NCI-H526 (cell line): Measurements from ENCODE around the gene SULT1E1.

Experiments
- DNase-seq, 2 experiments: peaks; one replicate each; lab custom pipeline; 2025; lab: John Stamatoyannopoulos, UW

Gene SULT1E1

GRCh38 chr4:69860052-69860451 is at the start of gene SULT1E1:
Gene SULT1E1, minus strand, starts transcription at chr4:69860145. Its CDS starts 2,501 bp downstream, at chr4:69857644.
- DNase-seq, result no peak

GRCh38 chr4:69909195-69909594 is 49.2 kb upstream of the SULT1E1 start:
- DNase-seq, result no peak

GRCh38 chr4:69907151-69907550 is 47.2 kb upstream of the SULT1E1 start:
- no peak for DNase-seq

GRCh38 chr4:69896530-69897116 is 36.7 kb upstream of the SULT1E1 start:
- no peak for DNase-seq

GRCh38 chr4:69894721-69895120 is 34.8 kb upstream of the SULT1E1 start:
- no peak for DNase-seq

GRCh38 chr4:69894186-69894585 is 34.2 kb upstream of the SULT1E1 start:
- no peak for DNase-seq

GRCh38 chr4:69888336-69888735 is 28.4 kb upstream of the SULT1E1 start:
- DNase-seq, result no peak

GRCh38 chr4:69882150-69882549 is 22.2 kb upstream of the SULT1E1 start:
- no peak for DNase-seq

- DNase-seq, result peak in 1 of 2 experiments; percentile 30
Measured at GRCh38 chr4:69881173-69881773, 21.3 kb upstream of the SULT1E1 start.

GRCh38 chr4:69878250-69878649 is 18.3 kb upstream of the SULT1E1 start:
- no peak for DNase-seq

- no peak for DNase-seq
Measured at GRCh38 chr4:69877453-69877852, 17.5 kb upstream of the SULT1E1 start.

GRCh38 chr4:69876071-69876470 is 16.1 kb upstream of the SULT1E1 start:
- no peak for DNase-seq

- no peak for DNase-seq
Measured at GRCh38 chr4:69875576-69875975, 15.6 kb upstream of the SULT1E1 start.

GRCh38 chr4:69874507-69874906 is 14.6 kb upstream of the SULT1E1 start:
- DNase-seq, result no peak

GRCh38 chr4:69861756-69862155 is 1.8 kb upstream of the SULT1E1 start:
- no peak for DNase-seq

GRCh38 chr4:69860521-69861298 is 765 bp upstream of the SULT1E1 start:
- DNase-seq, result no peak

GRCh38 chr4:69859140-69859685 is 732 bp downstream of the SULT1E1 start:
- DNase-seq, result no peak

GRCh38 chr4:69858690-69859089 is 1.3 kb downstream of the SULT1E1 start:
- no peak for DNase-seq

- no peak for DNase-seq
Measured at GRCh38 chr4:69855822-69856221, 4.1 kb downstream of the SULT1E1 start.

- no peak for DNase-seq
Measured at GRCh38 chr4:69849969-69850368, 10.0 kb downstream of the SULT1E1 start.

- no peak for DNase-seq
Measured at GRCh38 chr4:69849297-69849696, 10.6 kb downstream of the SULT1E1 start.

- DNase-seq, result no peak
Measured at GRCh38 chr4:69848028-69848427, 11.9 kb downstream of the SULT1E1 start.

GRCh38 chr4:69843932-69844331 is 16.0 kb downstream of the SULT1E1 start:
- DNase-seq, result no peak
